Activated CD4-positive, alpha-beta T cell treated with anti-CD3 and anti-CD28 coated beads for 36 hours (primary cell): Measurements from ENCODE around the gene ALK. TPM values are rescaled to one million over a fixed set of nuclear protein-coding genes. Genes with fewer than 3 reads are reported as not detected.

ENCODE experiments used
- ATAC-seq: fragments of 200-7000 bp; cut with Tn5 transposase; one replicate; pipeline ENCODE4 v1.10.0; 2021; ENCODE audit warnings: mild to moderate bottlenecking, moderate library complexity
- CTCF ChIA-PET: fragments of 350-600 bp; sonication (Branson Sonifier 250); formaldehyde crosslinking; loops from one replicate; lab custom pipeline; 2021; ENCODE audit warnings: antibody characterized with exemption; lab: Charles Lee
- POLR2A ChIA-PET: fragments of 350-600 bp; sonication (Branson Sonifier 250); formaldehyde crosslinking; loops from one replicate; lab custom pipeline; 2021; ENCODE audit warnings: antibody characterized with exemption, inconsistent platforms; lab: Charles Lee
- DNase-seq: peaks from one replicate; pipeline ENCODE4 v3.0.0-alpha.2; 2020
- H3K27ac Mint-ChIP-seq: one replicate; pipeline ENCODE4 v1.8.0; 2021; ENCODE audit warnings: mixed read lengths
- H3K27me3 Mint-ChIP-seq: one replicate; pipeline ENCODE4 v1.8.0; 2021; ENCODE audit warnings: mixed read lengths
- H3K36me3 Mint-ChIP-seq: one replicate; pipeline ENCODE4 v1.8.0; 2021; ENCODE audit warnings: low read depth, mixed read lengths
- H3K4me1 Mint-ChIP-seq: one replicate; pipeline ENCODE4 v1.8.0; 2021; ENCODE audit warnings: mixed read lengths
- H3K4me3 Mint-ChIP-seq: one replicate; pipeline ENCODE4 v1.8.0; 2021; ENCODE audit warnings: mild to moderate bottlenecking, moderate library complexity, mixed read lengths
- H3K9me3 Mint-ChIP-seq: one replicate; pipeline ENCODE4 v1.8.0; 2021; ENCODE audit warnings: low read depth, mixed read lengths
- intact Hi-C, 2 experiments: fragments of 100-400 bp; cut with DNase I in 1 of 2; cut with micrococcal nuclease in 1 of 2; formaldehyde crosslinking; loops; one replicate each; pipeline versions ENCODE4 v1.14.2 to v1.15.1; 2022 to 2024; cut with DNase I, micrococcal nuclease
- total RNA-seq, 2 experiments: library from RNA; stranded (reverse); gene quantifications; one replicate each; pipeline ENCODE4 v1.2.3, GENCODE V29; 2021

The ALK gene
- total RNA-seq, 2 experiments from 2014 or later, result not detected

- Mint-ChIP-seq H3K9me3 (no peaks in the 10 kb centered on the region), H3K27me3 (peaks cover 14% of the 10 kb centered on the region), H3K4me1 (no peaks in the 10 kb centered on the region), H3K36me3 (no peaks in the 10 kb centered on the region), H3K27ac (no peak overlapping the region), H3K4me3 (no peak overlapping the region)
- ChIA-PET POLR2A (no interaction called here), CTCF (interaction anchor here (0.8 to 1.3 kb wide), 2 partner anchors 21 to 831 kb away, joined by 3 to 4 read pairs; no protein-coding TSS in a partner anchor)
- intact Hi-C loops, result no loop called here
- no peak for DNase-seq
- ATAC-seq, result no peak
Measured at GRCh38 chr2:29811378-29811777, 110.0 kb downstream of the ALK start.

- DNase-seq (no peak), ATAC-seq (no peak)
- no peak overlapping the region for H3K27ac Mint-ChIP-seq
- peaks cover 16% of the 10 kb centered on the region for H3K27me3 Mint-ChIP-seq
- ChIA-PET CTCF (interaction anchor here (0.8 kb wide), 1 partner anchor 831 kb away, joined by 4 read pairs; no protein-coding TSS in a partner anchor), POLR2A (no interaction called here)
- H3K4me1 Mint-ChIP-seq, result no peaks in the 10 kb centered on the region
- no peaks in the 10 kb centered on the region for H3K36me3 Mint-ChIP-seq
- intact Hi-C loops, result no loop called here
- H3K4me3 Mint-ChIP-seq, result no peak overlapping the region
- H3K9me3 Mint-ChIP-seq, result no peaks in the 10 kb centered on the region
Measured at GRCh38 chr2:29810956-29811355, 110.4 kb downstream of the ALK start.

- intact Hi-C loops, result no loop called here
- ChIA-PET CTCF (interaction anchor here (1.1 kb wide), 1 partner anchor 11 kb away, joined by 3 read pairs; no protein-coding TSS in a partner anchor), POLR2A (no interaction called here)
- H3K4me1 Mint-ChIP-seq, result no peaks in the 10 kb centered on the region
- H3K9me3 Mint-ChIP-seq, result no peaks in the 10 kb centered on the region
- DNase-seq (no peak), ATAC-seq (no peak)
- H3K4me3 Mint-ChIP-seq, result no peak overlapping the region
- H3K27ac Mint-ChIP-seq, result no peak overlapping the region
- no peaks in the 10 kb centered on the region for H3K36me3 Mint-ChIP-seq
- peaks cover 19% of the 10 kb centered on the region for H3K27me3 Mint-ChIP-seq
Measured at GRCh38 chr2:29808321-29808720, 113.1 kb downstream of the ALK start.

- Mint-ChIP-seq H3K4me1 (no peaks in the 10 kb centered on the region), H3K27ac (no peak overlapping the region), H3K4me3 (no peak overlapping the region), H3K27me3 (peaks cover 19% of the 10 kb centered on the region), H3K36me3 (no peaks in the 10 kb centered on the region), H3K9me3 (no peaks in the 10 kb centered on the region)
- ATAC-seq (no peak), DNase-seq (no peak)
- CTCF ChIA-PET, result no interaction called here
- intact Hi-C loops, result no loop called here
- POLR2A ChIA-PET, result no interaction called here
Measured at GRCh38 chr2:29807082-29807481, 114.3 kb downstream of the ALK start.

GRCh38 chr2:29806461-29806860, 114.9 kb downstream of the ALK start:
- intact Hi-C loops, result no loop called here
- H3K9me3 Mint-ChIP-seq, result no peaks in the 10 kb centered on the region

GRCh38 chr2:29804671-29805070, 116.7 kb downstream of the ALK start:
- POLR2A ChIA-PET, result no interaction called here
- Mint-ChIP-seq H3K9me3 (no peaks in the 10 kb centered on the region), H3K4me3 (no peak overlapping the region), H3K4me1 (no peaks in the 10 kb centered on the region), H3K27me3 (peaks cover 19% of the 10 kb centered on the region), H3K27ac (no peak overlapping the region), H3K36me3 (no peaks in the 10 kb centered on the region)
- ATAC-seq (no peak), DNase-seq (no peak)
- intact Hi-C loops, result no loop called here
- CTCF ChIA-PET, result interaction anchor here (0.7 kb wide), 1 partner anchor 29 kb away, joined by 3 read pairs; no protein-coding TSS in a partner anchor

More at GRCh38 chr2:29806461-29806860, 114.9 kb downstream of the ALK start:
- ChIA-PET POLR2A (no interaction called here), CTCF (no interaction called here)
- DNase-seq, result no peak
- no peak for ATAC-seq
- Mint-ChIP-seq H3K27me3 (peaks cover 21% of the 10 kb centered on the region), H3K36me3 (no peaks in the 10 kb centered on the region), H3K4me3 (no peak overlapping the region), H3K27ac (no peak overlapping the region), H3K4me1 (no peaks in the 10 kb centered on the region)

GRCh38 chr2:29803537-29803936, 117.8 kb downstream of the ALK start:
- intact Hi-C loops, result no loop called here
- POLR2A ChIA-PET, result no interaction called here
- Mint-ChIP-seq H3K27me3 (peaks cover 19% of the 10 kb centered on the region), H3K9me3 (no peaks in the 10 kb centered on the region), H3K27ac (no peak overlapping the region), H3K4me1 (no peaks in the 10 kb centered on the region), H3K36me3 (no peaks in the 10 kb centered on the region), H3K4me3 (no peak overlapping the region)
- CTCF ChIA-PET, result no interaction called here
- ATAC-seq, result no peak
- no peak for DNase-seq

GRCh38 chr2:29802986-29803385, 118.4 kb downstream of the ALK start:
- ChIA-PET POLR2A (no interaction called here), CTCF (no interaction called here)
- DNase-seq (no peak), ATAC-seq (no peak)
- H3K27ac Mint-ChIP-seq, result no peak overlapping the region
- intact Hi-C loops, result no loop called here
- no peaks in the 10 kb centered on the region for H3K36me3 Mint-ChIP-seq
- H3K4me1 Mint-ChIP-seq, result no peaks in the 10 kb centered on the region
- no peaks in the 10 kb centered on the region for H3K9me3 Mint-ChIP-seq
- peaks cover 19% of the 10 kb centered on the region for H3K27me3 Mint-ChIP-seq
- H3K4me3 Mint-ChIP-seq, result no peak overlapping the region

- DNase-seq (no peak), ATAC-seq (no peak)
- H3K27ac Mint-ChIP-seq, result no peak overlapping the region
- H3K9me3 Mint-ChIP-seq, result no peaks in the 10 kb centered on the region
- POLR2A ChIA-PET, result no interaction called here
- peaks cover 6% of the 10 kb centered on the region for H3K27me3 Mint-ChIP-seq
- CTCF ChIA-PET, result no interaction called here
- H3K4me3 Mint-ChIP-seq, result no peak overlapping the region
- no peaks in the 10 kb centered on the region for H3K36me3 Mint-ChIP-seq
- H3K4me1 Mint-ChIP-seq, result no peaks in the 10 kb centered on the region
- intact Hi-C loops, result no loop called here
Measured at GRCh38 chr2:29799628-29800027, 121.8 kb downstream of the ALK start.

- Mint-ChIP-seq H3K27ac (no peak overlapping the region), H3K36me3 (no peaks in the 10 kb centered on the region), H3K27me3 (peaks cover 7% of the 10 kb centered on the region), H3K4me3 (no peak overlapping the region), H3K4me1 (no peaks in the 10 kb centered on the region), H3K9me3 (no peaks in the 10 kb centered on the region)
- POLR2A ChIA-PET, result no interaction called here
- intact Hi-C loops, result no loop called here
- DNase-seq (no peak), ATAC-seq (no peak)
- CTCF ChIA-PET, result interaction anchor here (0.5 to 0.7 kb wide), 2 partner anchors 16 to 849 kb away, joined by 3 read pairs; no protein-coding TSS in a partner anchor
Measured at GRCh38 chr2:29797916-29798315, 123.5 kb downstream of the ALK start.

- Mint-ChIP-seq H3K27ac (no peak overlapping the region), H3K36me3 (no peaks in the 10 kb centered on the region), H3K27me3 (peaks cover 6% of the 10 kb centered on the region), H3K9me3 (no peaks in the 10 kb centered on the region), H3K4me1 (no peaks in the 10 kb centered on the region), H3K4me3 (no peak overlapping the region)
- ChIA-PET POLR2A (no interaction called here), CTCF (interaction anchor here (0.8 to 0.9 kb wide), 2 partner anchors 12 to 23 kb away, joined by 3 read pairs; no protein-coding TSS in a partner anchor)
- ATAC-seq, result no peak
- intact Hi-C loops, result no loop called here
- DNase-seq, result no peak
Measured at GRCh38 chr2:29796446-29796845, 124.9 kb downstream of the ALK start.

GRCh38 chr2:29789911-29790485, 131.4 kb downstream of the ALK start:
- DNase-seq (no peak), ATAC-seq (no peak)
- H3K36me3 Mint-ChIP-seq, result no peaks in the 10 kb centered on the region
- H3K27ac Mint-ChIP-seq, result no peak overlapping the region
- POLR2A ChIA-PET, result no interaction called here
- peaks cover 7% of the 10 kb centered on the region for H3K27me3 Mint-ChIP-seq
- no peak overlapping the region for H3K4me3 Mint-ChIP-seq
- intact Hi-C loops, result no loop called here
- no peaks in the 10 kb centered on the region for H3K9me3 Mint-ChIP-seq
- no peaks in the 10 kb centered on the region for H3K4me1 Mint-ChIP-seq
- CTCF ChIA-PET, result interaction anchor here (0.5 to 1.0 kb wide), 3 partner anchors 22 to 405 kb away, joined by 3 to 4 read pairs (median 3); no protein-coding TSS in a partner anchor
